ENCODE measurements around the gene SPATA22.
"Not testable (repeated sequence)": the region's sequence is repeated elsewhere in the genome, so short reads cannot be mapped to it uniquely, and the experiment has no call there.

Gene SPATA22

DNA sequence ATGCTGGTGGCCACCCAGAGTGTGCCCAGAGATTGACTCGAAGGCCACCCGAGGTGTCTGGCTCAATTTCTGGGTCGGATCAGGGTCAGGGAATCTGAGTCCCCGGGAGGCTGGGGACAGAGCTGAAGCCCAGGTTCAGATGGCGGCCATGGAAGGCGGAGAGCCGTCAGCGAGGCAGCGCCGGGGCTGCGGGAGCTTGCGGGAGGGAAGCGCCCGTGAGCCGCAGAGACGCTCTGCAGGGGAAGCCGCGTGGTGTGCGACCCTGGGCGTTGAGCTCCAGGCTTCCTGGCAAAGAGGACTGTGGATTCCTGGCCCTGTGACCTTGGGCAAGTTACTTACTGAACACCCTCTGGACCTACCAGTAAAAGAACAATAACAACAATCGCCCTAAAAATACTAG lies 518 bp upstream of the SPATA22 start:
- DNase-seq: no peak

DNA sequence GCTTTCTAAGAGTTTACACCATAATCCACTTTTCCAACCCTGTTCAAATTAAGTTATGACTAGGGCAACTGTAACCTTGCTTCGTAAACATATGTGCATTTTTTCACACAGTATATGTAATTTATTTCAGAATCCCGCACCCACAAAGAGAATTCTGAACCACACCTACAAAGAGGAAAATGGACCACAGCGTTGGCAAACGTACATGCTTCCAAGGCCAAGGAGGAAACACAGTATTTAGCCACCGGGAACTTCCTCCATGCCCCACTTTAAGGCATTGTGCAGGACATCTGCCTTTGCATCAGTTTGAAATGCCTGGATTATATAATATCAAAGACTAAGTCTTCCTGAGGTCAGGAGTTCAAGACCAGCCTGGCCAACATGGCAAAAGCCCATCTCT lies 2.1 kb downstream of the SPATA22 start:
- DNase-seq: no peak

GRCh38 chr17:3466355-3466754 lies 5.3 kb downstream of the SPATA22 start:
- not testable (repeated sequence) for DNase-seq

- no peak for DNase-seq
Observed at GRCh38 chr17:3448059-3448665, 23.5 kb downstream of the SPATA22 start.

- no peak for DNase-seq
Observed at GRCh38 chr17:3447625-3448024, 24.0 kb downstream of the SPATA22 start.

DNA sequence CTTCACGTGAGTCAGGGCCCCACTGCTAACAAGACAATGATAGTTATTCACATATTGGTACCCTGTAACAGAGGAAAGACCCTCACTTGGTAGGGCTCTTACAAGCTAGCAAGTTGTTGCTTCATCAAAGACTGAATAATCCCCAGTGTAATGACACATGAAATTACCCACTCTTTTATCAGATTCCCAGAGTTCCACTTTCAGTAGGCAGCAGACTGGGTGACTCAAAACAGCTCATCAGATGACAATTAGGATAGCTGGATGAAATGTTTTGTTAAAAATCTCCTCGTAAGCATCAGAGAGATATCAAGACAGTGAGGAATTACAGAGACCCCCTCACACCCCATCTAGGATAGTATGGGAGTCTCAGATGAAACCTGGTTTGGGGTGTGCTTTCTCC lies 31.2 kb downstream of the SPATA22 start:
- no peak for DNase-seq

DNA sequence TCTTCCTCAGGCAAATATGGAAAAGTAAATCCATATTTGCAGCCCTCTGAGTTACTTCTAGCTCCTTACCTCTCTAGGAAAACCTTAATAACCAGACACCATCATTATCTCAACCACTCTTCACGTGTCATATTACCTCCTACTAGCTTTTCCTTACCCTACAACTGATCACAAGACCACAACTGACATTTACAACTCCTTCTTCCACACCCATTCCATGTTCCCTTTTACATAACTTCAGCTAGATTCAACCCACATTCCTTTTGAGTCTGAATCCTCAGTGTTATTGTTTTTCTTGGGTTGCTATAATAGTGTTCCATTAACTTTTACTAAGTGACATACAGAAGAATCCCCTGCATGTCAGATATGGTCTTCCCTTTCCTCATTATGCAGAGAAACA lies 33.3 kb downstream of the SPATA22 start:
- no peak for DNase-seq

GRCh38 chr17:3433741-3434140 lies 37.9 kb downstream of the SPATA22 start, which contains the start of gene OR1E2:
OR1E2 (minus strand) TSS chr17:3433841; CDS start chr17:3433841, 0 bp downstream.
- DNase-seq: no peak

- not testable (repeated sequence) for DNase-seq
Observed at GRCh38 chr17:3433215-3433614, 38.4 kb downstream of the SPATA22 start.

DNA sequence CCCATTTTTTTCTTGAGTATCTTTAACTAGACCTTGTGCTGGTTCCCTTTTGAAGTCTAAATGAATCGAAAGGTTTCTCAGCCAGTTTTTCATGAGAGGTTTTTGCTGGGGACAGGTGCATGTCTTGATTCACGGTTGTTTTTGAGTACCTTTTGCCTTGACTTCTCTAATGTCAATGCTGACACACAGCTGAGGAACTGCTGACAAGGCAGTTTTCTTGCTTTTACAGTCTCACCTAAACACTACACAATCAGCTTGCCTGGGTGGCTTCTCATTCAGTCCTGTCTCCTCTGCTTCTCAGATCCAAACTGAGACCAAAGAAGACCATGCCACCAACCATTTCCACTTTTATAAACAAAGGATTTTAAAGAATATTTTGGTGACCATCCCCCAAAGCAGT lies 53.4 kb downstream of the SPATA22 start:
- no peak for DNase-seq

DNA sequence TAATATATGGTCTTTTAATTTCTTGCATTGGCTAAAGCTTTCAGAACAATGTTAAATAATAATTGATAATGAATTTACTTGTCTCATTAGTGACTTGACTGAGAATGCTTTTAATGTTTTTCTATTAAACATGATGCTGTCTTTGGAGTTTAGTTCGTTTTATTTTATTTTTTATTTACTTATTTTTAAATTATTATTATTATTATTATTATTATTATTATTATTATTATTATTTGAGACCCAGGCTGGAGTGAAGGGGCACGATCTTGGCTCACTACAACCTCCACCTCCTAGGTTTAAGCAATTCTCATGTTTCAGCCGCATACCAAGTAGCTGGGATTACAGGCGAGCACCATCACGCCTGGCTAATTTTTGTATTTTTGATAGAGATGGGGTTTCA lies 56.0 kb downstream of the SPATA22 start:
- DNase-seq: no peak

- not testable (repeated sequence) for DNase-seq
Observed at GRCh38 chr17:3412216-3412615, 59.4 kb downstream of the SPATA22 start.

DNA sequence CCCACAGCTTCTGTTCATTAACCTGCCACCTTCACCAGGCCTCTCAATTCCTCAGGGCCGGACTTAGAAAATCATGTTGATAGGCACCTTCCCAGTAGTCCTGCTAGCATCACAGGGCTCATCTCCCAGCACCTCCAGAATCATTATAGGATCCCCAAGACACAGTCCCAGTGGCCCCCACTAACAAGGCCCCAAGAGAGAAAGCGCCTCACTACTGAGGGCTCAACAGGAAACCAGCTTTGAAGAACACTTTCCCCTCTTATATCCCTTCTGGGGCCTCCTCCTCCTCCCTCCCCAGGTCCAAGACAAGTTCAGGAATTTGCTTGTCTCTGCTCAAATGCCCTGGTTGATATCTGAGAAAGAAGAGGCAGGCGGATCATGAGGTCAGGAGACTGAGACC lies 60.5 kb downstream of the SPATA22 start, which contains the start of gene OR3A3:
Gene OR3A3, plus strand, starts transcription at position 301 of the 400 bp plus-strand sequence.
- DNase-seq: no peak

DNA sequence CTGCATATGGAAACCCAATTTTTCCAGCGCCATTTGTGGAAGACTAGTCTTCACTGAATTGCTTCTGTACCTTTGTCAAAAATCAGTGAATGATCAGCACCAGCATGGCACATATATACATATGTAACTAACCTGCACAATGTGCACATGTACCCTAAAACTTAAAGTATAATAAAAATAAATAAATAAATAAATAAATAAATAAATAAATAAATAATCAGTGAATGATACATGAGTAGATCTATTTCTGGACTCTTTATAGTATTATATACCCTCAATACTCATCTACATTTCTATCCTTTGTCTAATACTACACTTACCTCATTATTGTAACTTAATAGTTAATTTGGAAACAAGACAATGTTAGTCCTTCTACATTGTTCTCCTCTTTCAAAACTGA lies 67.8 kb downstream of the SPATA22 start:
- DNase-seq: not testable (repeated sequence)

- no peak for DNase-seq
Observed at GRCh38 chr17:3401786-3402185, 69.8 kb downstream of the SPATA22 start.

- DNase-seq: no peak
Observed at GRCh38 chr17:3400055-3400454, 71.6 kb downstream of the SPATA22 start.

DNA sequence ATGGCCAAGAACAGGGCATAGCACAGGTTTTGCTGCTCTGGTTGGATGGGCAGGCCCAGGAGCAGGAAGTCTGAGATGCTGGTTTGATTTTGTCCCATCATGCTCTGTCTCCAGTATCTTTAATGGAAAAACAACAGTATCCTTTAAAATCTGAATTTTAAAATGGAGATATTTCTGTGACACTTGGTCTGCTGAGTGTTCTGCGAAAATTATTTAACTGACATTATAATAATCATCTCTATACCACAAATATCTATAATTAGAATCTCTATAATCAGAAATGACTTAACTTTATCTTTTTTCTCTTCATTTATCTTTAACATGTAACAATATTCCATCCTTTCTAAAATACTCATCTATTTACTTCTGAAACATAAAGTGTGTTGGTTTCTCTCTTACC lies 73.3 kb downstream of the SPATA22 start, which contains the start of gene OR1E1:
Gene OR1E1, minus strand, starts transcription at position 101 of the 400 bp plus-strand sequence. Its CDS starts 0 bp downstream, at position 101.
- DNase-seq: no peak

DNA sequence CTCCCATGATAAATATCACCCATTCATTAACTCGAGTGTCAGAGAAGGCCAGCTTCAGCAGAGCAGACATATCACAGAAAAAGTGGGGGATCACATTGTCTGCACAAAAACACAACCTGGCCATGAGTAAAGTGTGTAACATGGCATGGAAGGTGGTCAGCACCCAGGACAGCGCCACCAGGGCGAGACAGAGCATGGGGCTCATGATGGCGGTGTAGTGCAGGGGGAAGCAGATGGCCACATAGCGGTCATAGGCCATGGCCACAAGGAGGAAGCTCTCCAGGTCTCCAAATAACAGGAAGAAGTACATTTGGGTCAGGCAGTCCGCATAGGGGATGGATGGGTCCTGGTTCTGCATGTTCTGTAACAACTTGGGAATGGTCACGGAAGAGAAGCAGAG lies 73.8 kb downstream of the SPATA22 start:
- not testable (repeated sequence) for DNase-seq
